Measurements from ENCODE around the gene LRP2BP. TPM values are rescaled to one million over a fixed set of nuclear protein-coding genes. Genes with fewer than 3 reads are reported as not detected.

Gene LRP2BP
- total RNA-seq, 1 experiment from 2014 or later = 0.85 TPM

DNA sequence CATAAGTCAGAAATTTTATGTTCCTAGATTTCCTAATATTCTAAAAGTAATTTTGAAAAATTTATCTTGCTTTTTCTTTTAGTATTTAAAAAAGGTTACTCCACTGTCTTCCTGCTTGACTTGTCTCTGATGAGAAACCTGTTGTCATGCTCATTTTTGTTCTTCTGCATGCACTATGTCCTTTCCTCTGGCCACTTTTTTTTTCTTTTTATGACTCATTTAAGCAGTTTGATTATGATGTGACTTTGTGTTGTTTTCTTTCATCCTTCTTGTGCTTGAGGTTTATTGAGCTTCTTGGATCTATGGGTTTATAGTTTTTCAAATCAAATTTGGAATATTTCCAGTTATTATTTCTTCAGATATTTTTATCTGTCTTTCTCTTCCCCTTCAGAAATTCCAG, 42.1 kb upstream of the LRP2BP start:
- Histone ChIP-seq H2AFZ (no peak overlapping the region), H3K9me3 (ENCODE audit: insufficient read depth, low read depth) (no peaks in the 10 kb centered on the region), H3K4me1 (replicated peaks; ENCODE audit: insufficient read depth) (no peaks in the 10 kb centered on the region), H3K36me3 (ENCODE audit: low read depth) (no peaks in the 10 kb centered on the region), H3K4me2 (no peak overlapping the region), H3K4me3 (no peak overlapping the region), H3K9me2 (ENCODE audit: insufficient read depth) (no peaks in the 10 kb centered on the region), H4K20me1 (ENCODE audit: insufficient read depth) (no peaks in the 10 kb centered on the region), H3K27me3 (ENCODE audit: insufficient read depth, low read depth) (no peaks in the 10 kb centered on the region), H3K79me2 (ENCODE audit: low read depth) (no peaks in the 10 kb centered on the region), H3F3A (ENCODE audit: insufficient read depth, low read depth) (no peaks in the 10 kb centered on the region), H3K27ac (no peak overlapping the region)
- ChIA-PET POLR2A (ENCODE audit: unreplicated experiment) (no interaction called here), CTCF (no interaction called here)
- intact Hi-C loops (cut with micrococcal nuclease; ENCODE audit: unreplicated experiment) = no loop called here
- DNase-seq = no peak
- no peak for TF ChIP-seq EZH2 (IDR thresholded peaks at IDR 0.05; ENCODE audit: low read depth)
- TF ChIP-seq, protein P1, sequence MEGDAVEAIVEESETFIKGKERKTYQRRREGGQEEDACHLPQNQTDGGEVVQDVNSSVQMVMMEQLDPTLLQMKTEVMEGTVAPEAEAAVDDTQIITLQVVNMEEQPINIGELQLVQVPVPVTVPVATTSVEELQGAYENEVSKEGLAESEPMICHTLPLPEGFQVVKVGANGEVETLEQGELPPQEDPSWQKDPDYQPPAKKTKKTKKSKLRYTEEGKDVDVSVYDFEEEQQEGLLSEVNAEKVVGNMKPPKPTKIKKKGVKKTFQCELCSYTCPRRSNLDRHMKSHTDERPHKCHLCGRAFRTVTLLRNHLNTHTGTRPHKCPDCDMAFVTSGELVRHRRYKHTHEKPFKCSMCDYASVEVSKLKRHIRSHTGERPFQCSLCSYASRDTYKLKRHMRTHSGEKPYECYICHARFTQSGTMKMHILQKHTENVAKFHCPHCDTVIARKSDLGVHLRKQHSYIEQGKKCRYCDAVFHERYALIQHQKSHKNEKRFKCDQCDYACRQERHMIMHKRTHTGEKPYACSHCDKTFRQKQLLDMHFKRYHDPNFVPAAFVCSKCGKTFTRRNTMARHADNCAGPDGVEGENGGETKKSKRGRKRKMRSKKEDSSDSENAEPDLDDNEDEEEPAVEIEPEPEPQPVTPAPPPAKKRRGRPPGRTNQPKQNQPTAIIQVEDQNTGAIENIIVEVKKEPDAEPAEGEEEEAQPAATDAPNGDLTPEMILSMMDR (conservative IDR thresholded peaks at IDR 0.05) = no peak
- no TSS peak for BruUV-seq (replicated peaks)

DNA sequence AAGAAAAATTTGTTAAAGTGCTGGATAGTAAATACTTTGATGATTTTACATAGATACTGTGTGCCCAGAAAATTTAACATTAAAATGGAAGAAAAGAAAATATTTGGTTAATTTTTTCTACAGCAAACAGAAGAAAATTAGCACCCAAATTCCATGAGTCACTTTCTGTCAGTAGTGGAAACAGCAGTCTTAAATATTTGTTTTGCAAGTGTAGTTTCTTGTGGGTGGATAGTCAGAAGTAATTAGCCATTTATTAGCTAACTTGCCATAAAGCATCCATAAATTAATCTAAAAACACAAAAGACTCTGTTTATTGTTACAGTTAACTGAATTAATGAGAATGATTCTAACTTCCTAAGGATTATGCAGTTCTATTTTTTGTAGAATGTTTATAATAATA, 39.7 kb upstream of the LRP2BP start:
- no peaks in the 10 kb centered on the region for H3K27me3 ChIP-seq (ENCODE audit: insufficient read depth, low read depth)
- no TSS peak for BruUV-seq (replicated peaks)
- no peak overlapping the region for H3K4me2 ChIP-seq
- intact Hi-C loops (cut with micrococcal nuclease; ENCODE audit: unreplicated experiment) = no loop called here
- H3F3A ChIP-seq (ENCODE audit: insufficient read depth, low read depth) = no peaks in the 10 kb centered on the region
- H3K4me3 ChIP-seq = no peak overlapping the region
- H3K27ac ChIP-seq = no peak overlapping the region
- H3K9me3 ChIP-seq (ENCODE audit: insufficient read depth, low read depth) = no peaks in the 10 kb centered on the region
- TF ChIP-seq, protein P1 (conservative IDR thresholded peaks at IDR 0.05) = no peak
- TF ChIP-seq EZH2 (IDR thresholded peaks at IDR 0.05; ENCODE audit: low read depth) = no peak
- POLR2A ChIA-PET (ENCODE audit: unreplicated experiment) = no interaction called here
- H3K36me3 ChIP-seq (ENCODE audit: low read depth) = no peaks in the 10 kb centered on the region
- no peaks in the 10 kb centered on the region for H4K20me1 ChIP-seq (ENCODE audit: insufficient read depth)
- no peak overlapping the region for H2AFZ ChIP-seq
- DNase-seq = no peak
- H3K9me2 ChIP-seq (ENCODE audit: insufficient read depth) = no peaks in the 10 kb centered on the region
- no peaks in the 10 kb centered on the region for H3K79me2 ChIP-seq (ENCODE audit: low read depth)
- CTCF ChIA-PET = no interaction called here
- H3K4me1 ChIP-seq (replicated peaks; ENCODE audit: insufficient read depth) = no peaks in the 10 kb centered on the region

DNA sequence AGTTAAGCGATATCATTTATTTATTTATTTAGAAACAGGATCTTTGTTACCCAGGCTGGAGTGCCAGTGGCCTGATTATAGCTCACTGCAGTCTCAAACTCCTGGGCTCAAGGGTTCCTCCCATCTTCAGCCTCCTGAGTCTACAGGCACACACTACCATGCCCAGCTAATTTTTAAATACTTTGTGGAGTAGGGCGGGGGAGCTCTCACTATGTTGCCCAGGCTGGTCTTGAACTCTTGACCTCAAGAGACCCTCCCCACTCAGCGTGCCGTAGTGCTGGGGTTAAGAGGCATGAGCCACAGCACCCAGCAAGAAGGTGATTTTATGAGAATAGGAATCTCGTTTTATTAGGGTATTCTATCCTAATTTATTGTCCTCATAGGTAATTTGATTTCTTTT, 33.9 kb upstream of the LRP2BP start:
- no peaks in the 10 kb centered on the region for H3K9me3 ChIP-seq (ENCODE audit: insufficient read depth, low read depth)
- no peak overlapping the region for H3K4me3 ChIP-seq
- peaks cover 5% of the 10 kb centered on the region for H3K4me1 ChIP-seq (replicated peaks; ENCODE audit: insufficient read depth)
- TF ChIP-seq EZH2 (IDR thresholded peaks at IDR 0.05; ENCODE audit: low read depth) = no peak
- no peak overlapping the region for H3K4me2 ChIP-seq
- no peaks in the 10 kb centered on the region for H4K20me1 ChIP-seq (ENCODE audit: insufficient read depth)
- no peaks in the 10 kb centered on the region for H3K27me3 ChIP-seq (ENCODE audit: insufficient read depth, low read depth)
- ChIA-PET POLR2A (ENCODE audit: unreplicated experiment) (no interaction called here), CTCF (no interaction called here)
- DNase-seq = no peak
- no peak overlapping the region for H3K27ac ChIP-seq
- no peak overlapping the region for H2AFZ ChIP-seq
- no peaks in the 10 kb centered on the region for H3K9me2 ChIP-seq (ENCODE audit: insufficient read depth)
- intact Hi-C loops (cut with micrococcal nuclease; ENCODE audit: unreplicated experiment) = loop anchor here (5.0 kb wide), 1 partner anchor 168 kb away; no protein-coding TSS in a partner anchor
- H3K79me2 ChIP-seq (ENCODE audit: low read depth) = 0 out of 2 replicates have a peak, but pooled peaks cover 4% of the 10 kb centered on the region
- no peaks in the 10 kb centered on the region for H3K36me3 ChIP-seq (ENCODE audit: low read depth)
- no TSS peak for BruUV-seq (replicated peaks)
- H3F3A ChIP-seq (ENCODE audit: insufficient read depth, low read depth) = no peaks in the 10 kb centered on the region

All from PC-9 (cell line).